Epithelial cell of proximal tubule (primary cell): ENCODE data around the gene SH3BP2. TPM values are rescaled to one million over a fixed set of nuclear protein-coding genes. Genes with fewer than 3 reads are reported as not detected.

ENCODE experiments used
- DNase-seq: peaks from one replicate; pipeline ENCODE4 v3.0.0-alpha.2; 2011; ENCODE audit warnings: low read depth
- H3K4me3 ChIP-seq: 2 replicates; pipeline ENCODE4 v1.5.1; 2011; ENCODE audit warnings: low read depth, mild to moderate bottlenecking, low read length
- CTCF ChIP-seq: conservative IDR thresholded peaks from 2 replicates; pipeline ENCODE4 v1.5.1; 2012; ENCODE audit warnings: low read depth, mild to moderate bottlenecking, low read length
- total RNA-seq: library from RNA; depleted of rRNA; stranded (reverse); fragments of >200 nt; gene quantifications from 2 replicates; pipeline ENCODE4 v1.2.3, GENCODE V29; 2015

SH3BP2 gene
- total RNA-seq, 1 donor from 2014 or later: 53.3 TPM

- DNase-seq: no peak
- no peak for TF ChIP-seq CTCF
These were observed 532 bp upstream of the SH3BP2 start for GRCh38 chr4:2792396-2792710.

DNA sequence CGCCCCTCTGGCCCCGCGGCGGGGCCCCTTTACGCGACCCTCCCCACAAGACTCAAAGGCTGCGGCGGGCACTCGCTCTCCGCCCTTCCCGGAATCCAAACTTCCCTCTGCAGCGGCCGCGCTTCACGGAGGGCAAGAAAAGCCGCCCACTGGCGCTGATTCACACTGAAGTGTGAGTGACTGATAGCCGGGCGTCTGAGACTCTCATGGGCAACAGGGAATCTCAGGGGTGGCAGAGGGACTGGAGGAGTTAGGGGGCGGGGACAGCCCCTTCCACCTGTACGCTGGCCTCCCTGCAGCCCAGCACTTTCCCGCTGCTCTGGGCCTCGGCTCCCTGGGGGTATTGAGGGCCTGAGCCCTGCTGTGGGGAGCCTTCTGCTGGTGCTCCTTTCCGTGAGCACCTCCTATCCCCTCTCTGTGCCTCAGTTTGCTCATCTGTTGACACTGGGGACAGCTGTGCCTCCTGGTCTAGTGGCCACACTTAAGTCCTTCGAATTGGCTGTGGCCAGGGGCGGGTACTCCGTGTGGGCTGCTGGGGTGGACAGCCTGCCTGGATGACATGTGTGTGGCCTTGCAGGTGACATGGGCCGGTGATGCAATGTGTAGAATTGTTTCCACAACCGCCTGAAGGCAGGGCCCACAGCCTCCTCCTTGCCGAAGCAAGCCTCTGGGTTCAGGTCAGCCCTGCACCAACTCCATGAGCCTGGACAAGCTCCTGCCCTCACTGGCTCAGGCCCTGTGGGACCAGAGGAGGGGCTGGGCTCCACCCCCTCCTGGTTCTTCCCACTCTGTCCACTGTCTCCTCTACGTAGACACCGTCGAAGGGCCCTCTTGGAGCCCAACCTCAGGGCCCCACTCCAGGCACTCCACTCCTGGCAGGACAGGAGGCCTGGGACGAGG is 951 bp downstream of the SH3BP2 start:
- DNase-seq: no peak
- peak overlapping the region; percentile 83 for H3K4me3 ChIP-seq
- no peak for TF ChIP-seq CTCF

More at GRCh38 chr4:2792396-2792710, 532 bp upstream of the SH3BP2 start:
- H3K4me3 ChIP-seq: no peak overlapping the region

DNA sequence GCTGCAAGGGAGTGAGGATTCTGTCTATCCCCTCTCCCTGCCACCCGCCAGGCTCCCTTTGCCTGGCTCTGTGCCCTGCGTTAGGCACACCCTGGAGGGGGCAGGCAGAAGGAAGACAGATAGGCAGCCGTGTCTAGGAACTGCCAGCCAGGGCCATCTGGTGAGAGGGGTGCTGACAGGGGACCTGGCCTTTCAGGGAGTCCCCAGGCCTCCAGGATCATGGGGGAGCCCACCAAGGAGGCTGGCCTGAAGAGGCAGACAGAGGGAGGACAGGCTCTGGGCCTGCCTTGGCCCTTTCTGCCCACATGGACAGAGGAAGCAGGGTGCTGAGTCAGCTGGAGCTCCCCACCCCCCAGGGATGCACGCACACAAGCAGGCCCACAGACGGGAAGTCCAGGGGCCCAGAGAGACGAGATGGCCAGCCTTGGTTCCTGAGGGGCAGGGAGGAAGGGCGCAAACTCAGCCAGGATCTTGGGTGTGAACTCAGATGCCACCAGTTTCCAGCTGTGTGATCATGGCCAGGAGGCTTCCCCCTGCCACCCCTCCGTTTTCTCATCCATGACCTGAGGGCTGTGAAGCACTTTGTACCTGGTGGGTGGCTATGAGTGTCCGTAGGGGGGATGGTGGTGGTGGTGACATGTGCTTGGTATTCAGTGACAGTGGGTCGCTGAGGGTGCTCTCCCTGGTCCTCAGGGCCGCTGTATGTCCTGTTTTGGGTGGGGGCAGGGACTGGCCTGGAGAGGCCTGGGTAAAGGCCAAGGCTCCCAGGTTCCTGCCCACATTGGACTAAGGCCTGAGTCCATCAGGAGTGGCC is 1.8 kb downstream of the SH3BP2 start:
- peak overlapping the region; percentile 83 for H3K4me3 ChIP-seq
- no peak for TF ChIP-seq CTCF
- no peak for DNase-seq

GRCh38 chr4:2795300-2795892 is 2.5 kb downstream of the SH3BP2 start:
- peak overlapping the region; percentile 83 for H3K4me3 ChIP-seq
- DNase-seq: no peak
- TF ChIP-seq CTCF: no peak

DNA sequence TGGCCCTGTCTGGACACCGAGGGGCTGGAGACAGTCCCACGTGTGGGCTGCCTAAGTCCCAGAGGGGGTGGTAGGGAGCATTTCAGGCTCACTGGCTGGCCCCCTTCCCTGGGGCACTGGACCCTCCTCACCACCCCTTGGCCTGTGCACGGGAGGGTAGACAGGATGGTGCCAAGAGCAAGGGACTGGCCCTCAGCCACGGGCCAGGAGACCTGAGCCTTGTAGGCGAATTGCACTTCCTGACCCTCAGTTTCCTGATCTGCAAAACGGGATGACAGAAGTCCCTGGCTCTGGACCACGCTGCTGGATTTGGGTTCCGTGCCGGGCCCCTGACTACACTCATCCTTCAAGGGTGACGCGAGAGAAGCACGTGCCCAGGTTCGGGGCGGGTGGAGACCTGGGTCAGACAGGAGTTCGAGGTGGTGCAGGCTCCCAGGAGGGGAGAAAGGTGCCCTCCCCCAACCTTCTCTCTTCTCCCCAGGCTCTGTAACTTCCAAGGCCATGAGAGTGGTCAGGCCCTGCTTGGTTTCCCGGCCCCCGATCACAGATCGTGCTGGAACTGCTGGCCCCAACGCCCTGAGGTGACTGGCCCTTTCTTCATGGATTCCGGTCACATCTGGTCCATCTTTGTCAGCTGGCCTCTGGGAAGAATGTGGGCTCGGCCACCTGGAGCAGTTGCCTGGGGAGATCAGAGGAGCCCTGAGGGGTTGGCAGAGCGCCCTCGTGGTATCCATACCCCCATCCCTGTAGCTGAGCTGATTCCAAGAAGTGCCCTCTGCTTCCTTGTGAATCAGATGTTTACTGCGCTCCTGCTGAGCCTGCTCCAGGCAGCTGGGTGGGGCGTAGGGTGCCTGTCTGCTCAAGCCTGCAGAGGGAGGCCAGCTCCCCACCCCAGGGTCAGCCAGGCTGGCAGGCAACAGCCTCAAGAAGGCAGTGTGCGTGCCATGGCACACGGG is 3.3 kb downstream of the SH3BP2 start:
- no peak for TF ChIP-seq CTCF
- H3K4me3 ChIP-seq: peak overlapping the region; percentile 83
- peak; percentile 86 for DNase-seq
